ENCODE measurements around the gene KLHL36. TPM values are rescaled to one million over a fixed set of nuclear protein-coding genes. Genes with fewer than 3 reads are reported as not detected.

KLHL36 gene
- total and polyA plus RNA-seq, 9 of the 15 experiments (the other 6 are each of a cell fraction or from before 2014, with no cell fraction given) = 2.1 to 51.2 (median 18.5) TPM

DNA sequence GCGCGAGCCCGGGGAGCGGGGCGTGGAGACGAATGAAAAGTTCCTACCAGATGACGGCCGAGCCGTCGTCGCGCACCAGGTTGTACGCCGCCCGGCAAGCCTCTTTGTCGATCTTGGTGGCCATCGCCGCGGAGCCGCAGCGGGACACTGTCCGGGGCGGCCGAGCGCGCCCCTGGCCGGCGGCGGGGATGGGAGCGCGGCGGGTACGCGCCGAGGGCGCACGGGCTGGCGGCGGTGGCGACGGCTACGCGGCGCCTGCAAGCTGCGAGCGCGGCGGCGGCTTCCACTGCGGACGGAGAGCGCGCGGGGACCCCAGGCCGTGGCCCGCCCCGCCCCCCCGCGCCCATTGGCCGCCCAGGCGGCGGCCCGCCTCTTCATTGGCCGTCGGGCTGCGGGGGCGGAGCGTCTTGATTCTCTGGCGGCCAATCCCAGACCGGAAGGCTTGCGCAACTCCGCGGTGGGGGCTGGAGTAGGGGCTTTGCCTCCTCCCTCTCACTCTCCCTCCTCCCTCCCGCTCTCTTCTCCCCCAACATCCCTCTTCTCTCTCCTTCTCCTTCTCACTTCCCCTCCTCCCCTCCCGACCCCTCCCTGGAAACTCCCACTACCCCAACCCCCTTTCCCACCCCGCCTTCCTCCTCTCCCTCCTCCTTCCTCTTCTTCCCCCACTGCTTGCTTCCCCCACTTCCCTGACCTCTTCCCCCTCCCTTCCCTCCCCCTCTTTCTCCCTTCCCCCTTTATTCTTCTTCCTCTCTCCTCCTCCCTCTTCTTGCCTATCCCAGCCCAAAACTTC lies 30.3 kb upstream of the KLHL36 start, which contains the start of gene COTL1 (continued):
- TF ChIP-seq, protein P1, sequence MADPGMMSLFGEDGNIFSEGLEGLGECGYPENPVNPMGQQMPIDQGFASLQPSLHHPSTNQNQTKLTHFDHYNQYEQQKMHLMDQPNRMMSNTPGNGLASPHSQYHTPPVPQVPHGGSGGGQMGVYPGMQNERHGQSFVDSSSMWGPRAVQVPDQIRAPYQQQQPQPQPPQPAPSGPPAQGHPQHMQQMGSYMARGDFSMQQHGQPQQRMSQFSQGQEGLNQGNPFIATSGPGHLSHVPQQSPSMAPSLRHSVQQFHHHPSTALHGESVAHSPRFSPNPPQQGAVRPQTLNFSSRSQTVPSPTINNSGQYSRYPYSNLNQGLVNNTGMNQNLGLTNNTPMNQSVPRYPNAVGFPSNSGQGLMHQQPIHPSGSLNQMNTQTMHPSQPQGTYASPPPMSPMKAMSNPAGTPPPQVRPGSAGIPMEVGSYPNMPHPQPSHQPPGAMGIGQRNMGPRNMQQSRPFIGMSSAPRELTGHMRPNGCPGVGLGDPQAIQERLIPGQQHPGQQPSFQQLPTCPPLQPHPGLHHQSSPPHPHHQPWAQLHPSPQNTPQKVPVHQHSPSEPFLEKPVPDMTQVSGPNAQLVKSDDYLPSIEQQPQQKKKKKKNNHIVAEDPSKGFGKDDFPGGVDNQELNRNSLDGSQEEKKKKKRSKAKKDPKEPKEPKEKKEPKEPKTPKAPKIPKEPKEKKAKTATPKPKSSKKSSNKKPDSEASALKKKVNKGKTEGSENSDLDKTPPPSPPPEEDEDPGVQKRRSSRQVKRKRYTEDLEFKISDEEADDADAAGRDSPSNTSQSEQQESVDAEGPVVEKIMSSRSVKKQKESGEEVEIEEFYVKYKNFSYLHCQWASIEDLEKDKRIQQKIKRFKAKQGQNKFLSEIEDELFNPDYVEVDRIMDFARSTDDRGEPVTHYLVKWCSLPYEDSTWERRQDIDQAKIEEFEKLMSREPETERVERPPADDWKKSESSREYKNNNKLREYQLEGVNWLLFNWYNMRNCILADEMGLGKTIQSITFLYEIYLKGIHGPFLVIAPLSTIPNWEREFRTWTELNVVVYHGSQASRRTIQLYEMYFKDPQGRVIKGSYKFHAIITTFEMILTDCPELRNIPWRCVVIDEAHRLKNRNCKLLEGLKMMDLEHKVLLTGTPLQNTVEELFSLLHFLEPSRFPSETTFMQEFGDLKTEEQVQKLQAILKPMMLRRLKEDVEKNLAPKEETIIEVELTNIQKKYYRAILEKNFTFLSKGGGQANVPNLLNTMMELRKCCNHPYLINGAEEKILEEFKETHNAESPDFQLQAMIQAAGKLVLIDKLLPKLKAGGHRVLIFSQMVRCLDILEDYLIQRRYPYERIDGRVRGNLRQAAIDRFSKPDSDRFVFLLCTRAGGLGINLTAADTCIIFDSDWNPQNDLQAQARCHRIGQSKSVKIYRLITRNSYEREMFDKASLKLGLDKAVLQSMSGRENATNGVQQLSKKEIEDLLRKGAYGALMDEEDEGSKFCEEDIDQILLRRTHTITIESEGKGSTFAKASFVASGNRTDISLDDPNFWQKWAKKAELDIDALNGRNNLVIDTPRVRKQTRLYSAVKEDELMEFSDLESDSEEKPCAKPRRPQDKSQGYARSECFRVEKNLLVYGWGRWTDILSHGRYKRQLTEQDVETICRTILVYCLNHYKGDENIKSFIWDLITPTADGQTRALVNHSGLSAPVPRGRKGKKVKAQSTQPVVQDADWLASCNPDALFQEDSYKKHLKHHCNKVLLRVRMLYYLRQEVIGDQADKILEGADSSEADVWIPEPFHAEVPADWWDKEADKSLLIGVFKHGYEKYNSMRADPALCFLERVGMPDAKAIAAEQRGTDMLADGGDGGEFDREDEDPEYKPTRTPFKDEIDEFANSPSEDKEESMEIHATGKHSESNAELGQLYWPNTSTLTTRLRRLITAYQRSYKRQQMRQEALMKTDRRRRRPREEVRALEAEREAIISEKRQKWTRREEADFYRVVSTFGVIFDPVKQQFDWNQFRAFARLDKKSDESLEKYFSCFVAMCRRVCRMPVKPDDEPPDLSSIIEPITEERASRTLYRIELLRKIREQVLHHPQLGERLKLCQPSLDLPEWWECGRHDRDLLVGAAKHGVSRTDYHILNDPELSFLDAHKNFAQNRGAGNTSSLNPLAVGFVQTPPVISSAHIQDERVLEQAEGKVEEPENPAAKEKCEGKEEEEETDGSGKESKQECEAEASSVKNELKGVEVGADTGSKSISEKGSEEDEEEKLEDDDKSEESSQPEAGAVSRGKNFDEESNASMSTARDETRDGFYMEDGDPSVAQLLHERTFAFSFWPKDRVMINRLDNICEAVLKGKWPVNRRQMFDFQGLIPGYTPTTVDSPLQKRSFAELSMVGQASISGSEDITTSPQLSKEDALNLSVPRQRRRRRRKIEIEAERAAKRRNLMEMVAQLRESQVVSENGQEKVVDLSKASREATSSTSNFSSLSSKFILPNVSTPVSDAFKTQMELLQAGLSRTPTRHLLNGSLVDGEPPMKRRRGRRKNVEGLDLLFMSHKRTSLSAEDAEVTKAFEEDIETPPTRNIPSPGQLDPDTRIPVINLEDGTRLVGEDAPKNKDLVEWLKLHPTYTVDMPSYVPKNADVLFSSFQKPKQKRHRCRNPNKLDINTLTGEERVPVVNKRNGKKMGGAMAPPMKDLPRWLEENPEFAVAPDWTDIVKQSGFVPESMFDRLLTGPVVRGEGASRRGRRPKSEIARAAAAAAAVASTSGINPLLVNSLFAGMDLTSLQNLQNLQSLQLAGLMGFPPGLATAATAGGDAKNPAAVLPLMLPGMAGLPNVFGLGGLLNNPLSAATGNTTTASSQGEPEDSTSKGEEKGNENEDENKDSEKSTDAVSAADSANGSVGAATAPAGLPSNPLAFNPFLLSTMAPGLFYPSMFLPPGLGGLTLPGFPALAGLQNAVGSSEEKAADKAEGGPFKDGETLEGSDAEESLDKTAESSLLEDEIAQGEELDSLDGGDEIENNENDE (IDR thresholded peaks at IDR 0.05; ENCODE audit: low read depth, low read length) = no peak
- TF ChIP-seq NFATC3 (IDR thresholded peaks at IDR 0.05) (no peak), TFAM (CRISPR knock-in tag; conservative IDR thresholded peaks at IDR 0.05) (no peak), UBTF (IDR thresholded peaks at IDR 0.05; ENCODE audit: borderline replicate concordance in 1 of 2, low read depth in 2 of 2, low read length in 2 of 2) (no peak), TEAD1 (CRISPR knock-in tag; IDR thresholded peaks at IDR 0.05) (peak in 1 of 2 experiments; percentile 12; a peak in 2 of 4 replicates), ZFP30 (CRISPR knock-in tag; IDR thresholded peaks at IDR 0.05; ENCODE audit: borderline replicate concordance) (no peak), FOXP1 (CRISPR knock-in tag; IDR thresholded peaks at IDR 0.05) (no peak), LARP7 (IDR thresholded peaks at IDR 0.05) (no peak), ESRRB (CRISPR knock-in tag; IDR thresholded peaks at IDR 0.05; ENCODE audit: borderline replicate concordance) (no peak), PRMT5 (CRISPR knock-in tag; IDR thresholded peaks at IDR 0.05) (no peak), PHF21A (IDR thresholded peaks at IDR 0.05; ENCODE audit: borderline replicate concordance, low read depth) (no peak; the same call in 1 of the 2 replicates)
- TF ChIP-seq, protein P2, sequence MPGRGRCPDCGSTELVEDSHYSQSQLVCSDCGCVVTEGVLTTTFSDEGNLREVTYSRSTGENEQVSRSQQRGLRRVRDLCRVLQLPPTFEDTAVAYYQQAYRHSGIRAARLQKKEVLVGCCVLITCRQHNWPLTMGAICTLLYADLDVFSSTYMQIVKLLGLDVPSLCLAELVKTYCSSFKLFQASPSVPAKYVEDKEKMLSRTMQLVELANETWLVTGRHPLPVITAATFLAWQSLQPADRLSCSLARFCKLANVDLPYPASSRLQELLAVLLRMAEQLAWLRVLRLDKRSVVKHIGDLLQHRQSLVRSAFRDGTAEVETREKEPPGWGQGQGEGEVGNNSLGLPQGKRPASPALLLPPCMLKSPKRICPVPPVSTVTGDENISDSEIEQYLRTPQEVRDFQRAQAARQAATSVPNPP (IDR thresholded peaks at IDR 0.05; ENCODE audit: borderline replicate concordance, insufficient read depth, insufficient read length) = no peak
